Astrocyte (in vitro differentiated cells and primary cell): ENCODE data around the gene ELMOD1.

Source experiments
- EZH2 ChIP-seq: IDR thresholded peaks from 2 replicates; pipeline ENCODE4 v1.6.1; 2012; ENCODE audit warnings: mild to moderate bottlenecking, low read length, inconsistent platforms; ENCODE audit not compliant: insufficient read depth
- TF ChIP-seq, protein P1 (sequence below): IDR thresholded peaks from 2 replicates; pipeline ENCODE4 v1.5.1; 2011; ENCODE audit warnings: low read depth, mild to moderate bottlenecking, inconsistent platforms, low read length, moderate library complexity; ENCODE audit not compliant: insufficient read depth

DNA sequence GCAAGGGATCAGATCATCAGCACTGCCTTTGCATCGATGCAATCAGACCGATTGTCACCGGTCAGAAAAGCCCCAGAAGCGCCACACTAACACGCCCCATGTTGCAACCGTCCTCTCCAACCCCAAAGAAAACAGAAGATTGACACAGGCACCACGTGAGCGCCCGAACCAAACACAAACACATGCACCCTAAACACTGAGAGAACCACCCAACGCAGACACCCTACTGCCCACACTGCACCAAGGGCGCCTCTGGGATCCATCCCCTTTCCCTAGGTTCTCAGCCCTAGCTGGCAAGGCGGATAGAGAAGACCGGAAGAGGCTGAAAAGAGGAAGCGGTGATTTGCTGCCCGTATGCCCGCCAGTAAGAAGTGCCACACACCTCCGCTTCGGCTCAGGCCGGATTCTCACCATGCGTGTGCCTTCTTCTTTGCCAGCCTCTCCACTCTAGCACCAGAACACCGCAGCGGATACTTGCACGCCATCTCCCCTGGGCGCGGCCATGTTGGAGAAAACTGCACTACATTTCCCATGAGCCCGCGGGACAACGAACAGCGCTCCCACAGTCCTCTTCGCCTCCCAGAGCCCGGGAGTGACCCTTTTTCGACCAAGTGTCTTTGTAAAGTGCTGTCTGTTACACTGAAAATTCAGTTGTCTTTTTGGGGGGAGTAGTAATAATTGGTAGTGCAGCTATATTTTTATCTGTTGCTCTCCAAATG lies 25.6 kb upstream of the ELMOD1 start, which contains the start of gene ALKBH8:
- no peak for TF ChIP-seq EZH2
- TF ChIP-seq, protein P1, sequence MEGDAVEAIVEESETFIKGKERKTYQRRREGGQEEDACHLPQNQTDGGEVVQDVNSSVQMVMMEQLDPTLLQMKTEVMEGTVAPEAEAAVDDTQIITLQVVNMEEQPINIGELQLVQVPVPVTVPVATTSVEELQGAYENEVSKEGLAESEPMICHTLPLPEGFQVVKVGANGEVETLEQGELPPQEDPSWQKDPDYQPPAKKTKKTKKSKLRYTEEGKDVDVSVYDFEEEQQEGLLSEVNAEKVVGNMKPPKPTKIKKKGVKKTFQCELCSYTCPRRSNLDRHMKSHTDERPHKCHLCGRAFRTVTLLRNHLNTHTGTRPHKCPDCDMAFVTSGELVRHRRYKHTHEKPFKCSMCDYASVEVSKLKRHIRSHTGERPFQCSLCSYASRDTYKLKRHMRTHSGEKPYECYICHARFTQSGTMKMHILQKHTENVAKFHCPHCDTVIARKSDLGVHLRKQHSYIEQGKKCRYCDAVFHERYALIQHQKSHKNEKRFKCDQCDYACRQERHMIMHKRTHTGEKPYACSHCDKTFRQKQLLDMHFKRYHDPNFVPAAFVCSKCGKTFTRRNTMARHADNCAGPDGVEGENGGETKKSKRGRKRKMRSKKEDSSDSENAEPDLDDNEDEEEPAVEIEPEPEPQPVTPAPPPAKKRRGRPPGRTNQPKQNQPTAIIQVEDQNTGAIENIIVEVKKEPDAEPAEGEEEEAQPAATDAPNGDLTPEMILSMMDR = no peak
